Measurements from ENCODE around the gene MGLL.

DNA sequence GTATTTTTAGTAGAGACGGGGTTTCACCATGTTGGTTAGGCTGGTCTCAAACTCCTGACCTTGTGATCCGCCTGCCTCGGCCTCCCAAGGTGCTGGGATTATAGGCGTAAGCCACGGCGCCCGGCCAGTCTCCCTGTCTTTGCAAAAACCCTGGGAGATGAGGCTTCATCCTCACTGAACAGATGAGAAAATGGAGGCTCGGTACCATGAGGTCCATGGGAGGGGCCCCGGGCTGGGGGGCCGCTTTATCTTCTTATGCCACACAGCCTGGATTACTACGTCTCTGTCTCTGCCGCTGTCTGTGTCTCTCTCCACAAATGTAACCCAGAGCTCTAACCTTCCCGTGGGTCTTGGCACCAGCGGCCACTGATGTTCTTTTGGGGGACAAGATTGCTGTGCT, 110.4 kb downstream of the MGLL start:
- TF ChIP-seq, protein P1, sequence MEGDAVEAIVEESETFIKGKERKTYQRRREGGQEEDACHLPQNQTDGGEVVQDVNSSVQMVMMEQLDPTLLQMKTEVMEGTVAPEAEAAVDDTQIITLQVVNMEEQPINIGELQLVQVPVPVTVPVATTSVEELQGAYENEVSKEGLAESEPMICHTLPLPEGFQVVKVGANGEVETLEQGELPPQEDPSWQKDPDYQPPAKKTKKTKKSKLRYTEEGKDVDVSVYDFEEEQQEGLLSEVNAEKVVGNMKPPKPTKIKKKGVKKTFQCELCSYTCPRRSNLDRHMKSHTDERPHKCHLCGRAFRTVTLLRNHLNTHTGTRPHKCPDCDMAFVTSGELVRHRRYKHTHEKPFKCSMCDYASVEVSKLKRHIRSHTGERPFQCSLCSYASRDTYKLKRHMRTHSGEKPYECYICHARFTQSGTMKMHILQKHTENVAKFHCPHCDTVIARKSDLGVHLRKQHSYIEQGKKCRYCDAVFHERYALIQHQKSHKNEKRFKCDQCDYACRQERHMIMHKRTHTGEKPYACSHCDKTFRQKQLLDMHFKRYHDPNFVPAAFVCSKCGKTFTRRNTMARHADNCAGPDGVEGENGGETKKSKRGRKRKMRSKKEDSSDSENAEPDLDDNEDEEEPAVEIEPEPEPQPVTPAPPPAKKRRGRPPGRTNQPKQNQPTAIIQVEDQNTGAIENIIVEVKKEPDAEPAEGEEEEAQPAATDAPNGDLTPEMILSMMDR (IDR thresholded peaks at IDR 0.05) = no peak
- TF ChIP-seq POLR2A (IDR thresholded peaks at IDR 0.05) = no peak

Measured in right lobe of liver (tissue), 4 donors.